Tibial nerve (tissue), 4 donors: ENCODE measurements around the gene MBIP.

Experiments used
- CTCF ChIP-seq, 5 experiments: fragments of 200-600 bp in 3 of 5; fragments of 450-650 bp in 2 of 5; sonication (generic) in 3 of 5; IDR thresholded peaks; one replicate each; pipeline ENCODE4 v1.5.1; 2016 to 2019; ENCODE audit warnings: antibody characterized with exemption in 5 of 5, mild to moderate bottlenecking in 3 of 5, moderate library complexity in 2 of 5
- EP300 ChIP-seq, 2 donors: sonication (generic); formaldehyde crosslinking; IDR thresholded peaks; one replicate each; pipeline ENCODE4 v1.6.1; 2017; ENCODE audit warnings: antibody characterized with exemption in 2 of 2, mild to moderate bottlenecking in 1 of 2
- POLR2A ChIP-seq, 2 donors: fragments of 450-650 bp; IDR thresholded peaks; one replicate each; pipeline ENCODE4 v1.6.1; 2017; ENCODE audit warnings: antibody characterized with exemption in 2 of 2, mild to moderate bottlenecking in 2 of 2, moderate library complexity in 2 of 2

- TF ChIP-seq CTCF (IDR thresholded peaks at IDR 0.05) = no peak
- no peak for TF ChIP-seq POLR2A (IDR thresholded peaks at IDR 0.05)
- no peak for TF ChIP-seq EP300 (IDR thresholded peaks at IDR 0.05)
Observed at GRCh38 chr14:36264595-36264994, 55.8 kb downstream of the MBIP start.
